H4 (cell line): ENCODE measurements around the gene ABHD14A. TPM values are rescaled to one million over a fixed set of nuclear protein-coding genes. Genes with fewer than 3 reads are reported as not detected.

ENCODE experiments used
- DNase-seq: peaks from one replicate; pipeline ENCODE4 v3.0.0-alpha.2; 2015; ENCODE audit warnings: low spot score
- total RNA-seq: library from RNA; depleted of rRNA; stranded (reverse); fragments of >200 nt; shearing (Covaris generic); gene quantifications from 2 replicates; pipeline ENCODE4 v1.2.3, GENCODE V29; 2014

ABHD14A gene
- total RNA-seq, 1 experiment from 2014 or later = 8.0 TPM

DNA sequence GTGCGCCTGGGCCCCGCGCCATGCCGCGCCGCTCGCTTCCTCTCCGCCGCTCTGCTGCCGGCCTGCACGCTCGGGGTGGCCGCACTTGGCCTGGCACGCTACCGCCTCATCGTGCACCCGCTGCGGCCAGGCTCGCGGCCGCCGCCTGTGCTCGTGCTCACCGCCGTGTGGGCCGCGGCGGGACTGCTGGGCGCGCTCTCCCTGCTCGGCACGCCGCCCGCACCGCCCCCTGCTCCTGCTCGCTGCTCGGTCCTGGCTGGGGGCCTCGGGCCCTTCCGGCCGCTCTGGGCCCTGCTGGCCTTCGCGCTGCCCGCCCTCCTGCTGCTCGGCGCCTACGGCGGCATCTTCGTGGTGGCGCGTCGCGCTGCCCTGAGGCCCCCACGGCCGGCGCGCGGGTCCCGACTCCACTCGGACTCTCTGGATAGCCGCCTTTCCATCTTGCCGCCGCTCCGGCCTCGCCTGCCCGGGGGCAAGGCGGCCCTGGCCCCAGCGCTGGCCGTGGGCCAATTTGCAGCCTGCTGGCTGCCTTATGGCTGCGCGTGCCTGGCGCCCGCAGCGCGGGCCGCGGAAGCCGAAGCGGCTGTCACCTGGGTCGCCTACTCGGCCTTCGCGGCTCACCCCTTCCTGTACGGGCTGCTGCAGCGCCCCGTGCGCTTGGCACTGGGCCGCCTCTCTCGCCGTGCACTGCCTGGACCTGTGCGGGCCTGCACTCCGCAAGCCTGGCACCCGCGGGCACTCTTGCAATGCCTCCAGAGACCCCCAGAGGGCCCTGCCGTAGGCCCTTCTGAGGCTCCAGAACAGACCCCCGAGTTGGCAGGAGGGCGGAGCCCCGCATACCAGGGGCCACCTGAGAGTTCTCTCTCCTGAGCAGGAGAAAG lies 18.7 kb upstream of the ABHD14A start:
- no peak for DNase-seq

DNA sequence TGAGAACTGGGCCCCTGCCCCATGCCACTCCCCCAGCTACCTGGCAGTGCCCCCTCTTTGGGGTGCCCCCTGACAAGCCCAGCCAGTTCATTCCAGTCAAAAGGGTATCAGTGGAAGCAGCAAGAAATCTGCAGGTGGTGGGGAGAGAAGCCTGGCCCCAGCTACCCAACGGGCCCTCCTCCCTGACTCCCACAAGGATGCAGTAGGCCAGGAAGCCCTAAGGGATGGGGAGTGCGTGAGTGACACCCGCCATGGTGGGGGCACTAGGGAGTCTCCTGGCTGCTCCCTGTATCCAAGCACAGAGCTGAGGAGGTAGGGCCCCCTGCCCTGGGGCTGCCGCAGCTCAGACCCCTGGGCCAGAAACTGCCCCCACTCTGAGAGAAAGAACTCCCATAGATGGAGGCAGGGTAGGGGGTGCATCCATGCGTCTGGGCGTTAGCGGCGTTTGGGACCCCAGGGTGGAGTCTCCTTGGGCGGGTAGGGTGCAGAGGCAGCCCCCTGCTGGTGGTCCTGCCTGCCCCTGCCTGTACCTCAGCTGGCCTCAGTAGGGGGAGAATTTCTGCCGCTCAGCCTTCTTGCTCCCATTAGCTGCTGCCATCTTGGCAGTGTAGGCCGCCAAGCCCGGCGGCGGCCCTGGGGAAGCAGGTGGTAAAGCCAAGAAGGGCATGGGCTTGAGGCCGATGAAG lies 17.2 kb upstream of the ABHD14A start:
- DNase-seq = no peak

DNA sequence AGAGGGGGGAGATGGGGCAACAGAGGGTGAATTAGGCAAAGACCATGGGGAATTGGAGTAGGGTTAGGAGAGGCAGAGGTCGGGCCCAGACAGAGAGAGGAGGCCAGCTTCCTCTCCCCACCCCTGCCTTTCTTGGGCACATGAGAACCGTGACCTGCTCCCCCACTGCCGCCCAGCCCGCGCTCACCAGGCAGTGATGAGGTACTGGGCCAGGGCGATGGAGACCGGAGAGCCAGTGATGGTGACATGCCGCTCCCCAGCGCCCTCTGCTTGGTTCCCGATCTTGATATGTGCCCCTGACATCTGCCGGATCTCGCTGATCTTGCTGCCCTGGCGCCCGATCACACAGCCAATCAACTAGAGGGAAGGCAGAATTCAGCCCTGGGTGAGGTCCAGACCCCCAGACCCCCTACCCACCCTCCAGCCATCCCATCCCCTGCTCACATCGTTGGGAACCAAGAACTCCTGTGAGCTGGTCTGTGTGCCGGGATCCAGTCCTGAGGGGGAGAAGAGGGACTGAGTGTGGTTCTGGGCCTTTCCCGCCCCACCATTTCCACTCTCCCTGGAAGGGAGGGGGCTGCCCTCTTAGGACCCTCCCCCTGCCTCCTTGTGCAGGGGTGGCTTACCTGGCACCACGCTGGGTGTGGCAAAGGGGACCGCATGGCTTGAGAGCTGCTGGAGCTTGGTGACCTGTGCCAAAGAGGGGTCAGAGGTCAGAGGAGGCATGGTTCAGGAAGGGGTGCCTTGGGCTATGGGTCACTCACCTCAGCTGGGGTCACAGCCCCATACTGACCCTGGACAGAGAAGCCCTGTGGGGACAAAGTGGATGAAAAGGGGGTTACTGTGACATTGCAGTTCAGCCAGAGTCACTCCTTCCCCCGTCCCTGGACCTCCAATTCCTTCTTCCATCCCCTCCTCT lies 16.0 kb upstream of the ABHD14A start:
- DNase-seq = no peak

DNA sequence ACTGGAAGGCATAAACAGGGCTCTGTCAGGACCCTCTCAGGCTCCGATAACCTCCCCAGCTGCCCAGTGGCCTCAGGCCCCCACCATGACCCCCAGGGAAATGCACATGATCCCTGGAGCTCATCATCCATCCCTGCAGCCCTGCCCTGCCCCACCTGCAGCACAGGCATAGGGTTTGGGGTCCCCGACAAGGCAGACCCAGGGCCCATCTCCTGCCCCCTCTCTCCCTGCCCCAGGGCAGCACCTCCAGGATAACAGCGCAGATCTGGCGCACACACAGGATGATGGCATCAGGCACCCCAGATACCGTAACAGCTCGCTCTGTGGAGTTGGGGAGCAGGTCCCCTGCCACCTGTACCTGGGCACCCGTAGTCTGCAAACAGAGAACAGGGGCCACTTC lies 15.2 kb upstream of the ABHD14A start:
- DNase-seq = no peak

DNA sequence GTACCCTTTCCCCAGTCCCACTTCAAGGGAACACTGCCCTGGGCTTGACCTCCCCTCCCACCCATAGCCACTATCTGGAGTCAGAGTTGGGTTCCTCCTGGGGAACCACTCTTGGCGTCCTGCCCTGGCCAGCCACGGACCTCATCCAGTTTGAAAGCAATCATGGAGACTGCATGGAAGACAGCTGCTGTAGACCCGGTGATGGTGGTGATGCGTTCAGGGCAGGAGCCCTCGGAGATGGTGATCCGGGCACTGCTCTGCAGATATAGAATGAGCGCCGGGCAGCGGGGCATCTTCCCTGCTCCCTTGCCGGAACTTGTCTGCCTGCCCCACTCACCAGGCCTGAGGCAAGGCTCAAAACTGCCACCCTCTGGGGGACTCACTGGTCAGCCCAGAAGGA lies 14.5 kb upstream of the ABHD14A start:
- DNase-seq = no peak

DNA sequence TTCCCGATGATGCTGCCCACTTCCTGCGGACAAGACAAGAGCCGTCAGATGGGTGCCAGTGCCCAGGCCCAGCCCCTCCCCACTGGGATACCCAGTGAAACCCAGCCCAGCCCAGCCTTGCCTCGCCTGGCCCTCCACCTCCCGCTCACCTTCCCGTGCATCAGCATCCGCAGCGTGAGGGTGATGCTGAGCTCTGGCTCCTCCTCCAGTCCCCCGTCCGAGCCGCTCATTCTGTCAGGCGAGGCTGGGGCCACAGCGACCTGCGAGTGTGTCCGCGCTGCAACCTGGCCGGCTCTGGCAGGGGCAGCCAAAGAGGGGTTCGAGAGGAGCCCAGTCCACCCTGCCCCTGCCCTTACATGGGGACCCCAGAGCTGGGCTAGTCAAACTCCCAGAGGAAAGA lies 13.9 kb upstream of the ABHD14A start:
- DNase-seq = no peak

DNA sequence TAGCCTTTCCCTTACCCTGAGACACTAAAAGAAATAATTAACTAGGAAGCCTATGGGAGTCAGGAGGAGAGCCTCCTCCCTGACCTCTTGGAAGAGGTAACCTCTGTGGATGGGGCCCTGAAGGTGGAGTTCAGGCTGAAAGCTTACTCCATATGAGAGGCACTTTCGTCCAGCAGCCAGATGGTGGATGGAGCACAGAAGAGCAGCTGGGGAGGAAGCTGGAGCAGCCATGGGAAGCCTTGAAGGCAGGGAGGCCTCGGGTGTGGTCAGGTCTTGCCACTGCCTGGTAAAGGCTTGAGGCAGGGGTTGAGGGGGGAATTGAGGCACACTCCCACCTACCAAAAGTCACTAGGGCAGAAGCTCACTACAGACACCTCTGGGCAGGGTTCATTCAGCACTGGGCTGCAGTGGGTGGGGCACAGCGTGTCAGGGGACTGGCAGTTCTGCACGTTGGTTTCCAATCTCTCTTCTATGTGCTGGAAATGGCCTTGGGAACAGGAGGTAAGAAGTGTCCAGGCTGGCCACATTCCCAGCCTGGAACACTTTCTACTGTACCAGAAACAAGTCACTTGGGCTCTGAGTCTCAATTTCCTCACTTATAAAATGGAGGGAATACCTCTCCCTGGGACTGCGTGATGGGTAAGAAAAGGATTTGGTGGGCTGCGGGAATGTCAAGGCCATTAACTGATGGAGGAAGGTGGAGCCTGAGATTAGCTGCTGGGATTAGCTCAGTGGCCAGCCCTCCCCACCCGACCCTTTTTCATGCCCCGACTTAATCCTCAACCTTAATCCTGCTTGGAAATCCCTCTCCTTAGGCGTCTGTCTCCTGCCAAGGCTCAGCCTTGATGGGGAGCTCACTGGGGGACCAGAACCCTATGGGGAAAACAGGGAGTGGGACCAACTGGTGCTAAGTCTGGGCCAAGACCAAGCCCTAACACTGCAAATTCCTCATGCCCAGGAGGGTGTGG lies 13.0 kb upstream of the ABHD14A start:
- no peak for DNase-seq

DNA sequence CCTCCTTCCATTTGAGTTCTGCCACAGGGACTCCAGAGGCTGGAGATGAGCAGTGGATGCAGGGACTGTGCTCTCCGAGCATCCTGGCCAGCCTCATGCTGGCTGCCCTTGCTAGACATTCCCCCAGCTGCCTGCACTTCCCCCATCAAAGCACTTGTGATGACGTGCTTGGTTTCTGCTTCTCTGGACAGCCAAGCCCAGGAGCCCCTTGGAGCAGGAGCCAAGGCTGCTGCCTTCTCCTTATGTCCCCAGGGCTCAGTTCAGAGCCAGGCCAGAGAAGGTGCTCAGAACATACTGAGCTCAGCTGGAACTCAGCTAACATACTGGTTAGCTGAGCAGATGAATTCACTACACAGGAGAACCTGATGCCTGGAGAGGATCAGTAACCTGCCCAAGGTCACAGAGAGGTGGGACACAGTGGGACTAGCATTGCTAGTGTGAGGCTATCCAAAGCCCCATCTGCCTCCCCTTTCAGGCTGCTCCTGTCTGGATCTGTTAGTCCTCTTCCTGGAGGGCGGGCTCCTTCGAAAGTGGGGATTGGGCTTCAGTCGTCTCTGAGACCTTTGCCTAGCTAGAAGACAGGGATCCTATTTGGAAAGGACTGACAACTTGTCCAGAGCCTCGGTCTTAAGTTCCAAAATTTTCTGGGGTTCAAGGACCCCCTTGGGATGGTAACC lies 11.9 kb upstream of the ABHD14A start:
- DNase-seq = no peak

DNA sequence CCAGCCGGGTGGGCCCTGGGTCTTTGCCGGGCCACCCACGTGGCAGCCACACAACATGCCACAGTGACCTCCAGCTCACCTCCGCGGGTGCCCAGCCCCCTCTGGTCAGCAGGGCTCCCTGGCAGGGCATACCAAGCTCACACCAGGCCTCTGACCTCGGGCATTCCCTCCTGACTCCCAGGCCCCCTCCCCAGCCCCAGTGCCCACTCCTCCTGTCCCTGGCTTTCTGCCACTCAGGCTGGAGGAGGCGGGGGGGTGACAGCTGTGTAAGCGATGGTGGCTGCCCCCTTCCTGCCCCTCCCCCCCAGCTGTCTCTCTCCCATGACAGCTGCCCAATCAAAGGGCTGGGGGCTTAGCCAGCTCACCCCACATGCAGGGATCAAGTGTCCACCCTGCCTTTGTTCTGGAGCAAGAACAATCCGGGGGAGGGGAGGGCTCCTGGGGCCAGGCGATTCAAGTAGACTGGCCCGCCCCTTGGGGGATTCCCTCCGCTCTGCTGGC lies 10.9 kb upstream of the ABHD14A start:
- no peak for DNase-seq

DNA sequence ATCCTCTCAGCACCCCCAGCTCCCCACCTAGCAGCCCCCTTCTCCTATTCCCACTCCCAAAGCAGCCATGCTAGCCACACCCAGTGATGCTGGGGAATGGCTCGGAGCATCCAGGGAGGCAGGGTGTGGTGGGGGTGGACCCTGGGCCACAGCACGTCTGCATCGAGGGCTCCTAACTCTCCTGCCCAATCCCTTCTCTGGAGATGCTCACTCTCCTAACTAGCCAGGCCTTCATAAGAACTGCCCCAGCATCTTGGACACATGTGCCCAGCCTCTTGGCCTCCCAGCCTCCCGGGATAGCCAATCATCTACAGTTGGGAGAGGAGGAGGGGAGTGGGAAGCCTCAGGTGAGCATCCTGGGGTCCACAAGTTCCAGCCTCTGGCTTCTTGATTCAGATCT lies 10.3 kb upstream of the ABHD14A start:
- DNase-seq = no peak

DNA sequence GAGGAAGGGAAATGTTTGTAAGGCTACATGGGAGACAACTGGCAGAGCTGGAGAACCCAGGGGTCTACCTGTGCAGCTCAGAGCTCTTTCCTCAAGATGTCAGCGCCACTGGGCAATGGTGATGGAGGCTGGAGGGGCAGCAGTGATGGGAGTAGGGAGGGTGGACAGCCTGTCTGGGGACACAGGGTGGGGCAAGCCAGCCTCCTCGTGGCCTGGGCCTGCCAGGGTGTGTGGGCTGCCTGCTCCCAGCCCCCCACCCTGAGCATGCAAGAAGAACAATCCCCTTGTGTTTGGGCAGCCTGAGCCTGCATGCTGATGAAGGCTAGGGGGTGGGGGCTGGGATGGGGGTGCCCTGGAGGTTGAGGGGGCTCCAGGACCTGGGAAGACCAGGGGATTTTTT lies 8.8 kb upstream of the ABHD14A start:
- no peak for DNase-seq

DNA sequence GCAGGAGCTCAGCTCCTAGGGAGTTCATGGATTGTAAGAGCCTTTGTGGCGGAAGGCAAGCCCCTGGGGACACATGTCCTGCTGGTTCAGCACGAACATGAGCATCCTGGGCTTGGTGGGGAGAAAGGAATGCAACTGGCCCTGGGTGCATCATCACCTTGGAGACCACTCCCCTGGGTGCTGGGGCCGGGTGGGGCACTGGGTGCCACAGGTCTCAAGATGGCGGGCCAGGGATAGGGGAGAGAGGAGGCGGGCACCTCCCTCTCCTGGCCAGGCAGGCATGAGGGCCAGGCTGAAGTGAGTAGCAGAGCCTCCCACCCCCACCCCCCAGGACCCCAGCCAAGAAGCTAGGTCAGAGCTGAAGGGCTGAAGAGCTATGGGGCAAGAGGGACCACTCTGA lies 8.4 kb upstream of the ABHD14A start:
- no peak for DNase-seq

DNA sequence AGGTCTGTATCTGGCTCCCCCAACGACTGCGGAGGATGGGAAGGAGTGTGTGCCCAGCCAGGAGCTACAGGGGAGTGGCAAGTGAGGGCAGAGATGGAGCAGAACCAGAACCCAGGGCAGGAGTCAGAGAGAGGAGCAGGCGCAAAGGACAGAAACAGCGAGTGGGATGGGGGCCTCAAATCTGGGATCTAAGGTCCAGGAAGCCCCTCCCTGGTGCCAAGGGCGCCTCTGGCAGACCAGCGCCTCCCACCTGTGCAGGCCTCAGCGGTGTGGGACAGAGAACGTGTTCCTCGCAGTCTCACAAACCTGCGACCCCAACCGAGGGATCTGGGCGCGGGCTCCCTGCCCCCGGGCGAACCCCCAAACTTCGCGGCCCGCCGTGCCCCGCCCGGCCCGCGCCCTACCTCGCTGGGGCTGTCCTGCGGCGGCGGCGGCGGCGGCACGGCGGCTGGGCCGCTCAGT lies 7.9 kb upstream of the ABHD14A start:
- no peak for DNase-seq

DNA sequence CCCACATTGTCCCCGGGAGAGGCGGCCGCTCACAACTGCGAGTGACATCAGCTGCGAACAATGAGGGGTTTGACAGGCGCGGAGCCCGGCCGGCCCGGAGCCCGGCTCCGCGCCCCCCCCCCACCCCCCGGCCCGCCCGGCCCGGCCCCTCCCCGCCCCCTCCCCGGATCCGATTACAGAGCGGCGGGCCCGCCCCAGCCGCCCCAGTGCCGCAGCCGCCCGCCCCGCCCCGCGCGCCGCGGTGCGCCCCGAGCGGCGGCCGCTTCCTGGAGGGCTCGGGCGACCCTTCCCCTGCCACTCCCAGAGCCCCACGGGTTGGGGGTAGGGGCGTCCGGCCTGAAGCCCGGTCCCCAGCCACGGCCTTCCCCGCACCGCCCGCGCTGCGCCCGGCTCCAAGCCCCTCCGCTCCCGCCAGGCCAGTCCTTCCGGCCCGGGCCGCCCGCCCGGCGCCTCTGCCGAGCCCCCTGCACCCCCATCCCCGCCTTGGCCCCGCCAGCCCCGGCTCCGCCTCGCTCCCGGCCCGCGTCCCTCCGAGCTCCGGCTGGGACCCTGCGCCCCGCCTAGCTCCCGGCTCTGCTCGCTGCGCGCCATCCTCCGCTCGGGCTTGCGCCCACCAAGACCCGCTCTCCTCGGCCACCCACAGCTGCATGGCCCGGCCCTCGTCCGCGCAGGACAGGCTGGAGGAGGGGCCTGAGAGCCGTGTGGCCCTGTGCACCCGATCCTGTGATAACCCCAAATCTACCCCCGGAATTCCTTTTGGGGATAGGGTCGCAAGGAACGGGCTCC lies 7.3 kb upstream of the ABHD14A start, which contains the start of gene PCBP4:
TSS of gene PCBP4 (minus strand) at position 71 of the 786 bp plus-strand sequence. CDS start 6,214 bp downstream, outside the sequence.
- no peak for DNase-seq

DNA sequence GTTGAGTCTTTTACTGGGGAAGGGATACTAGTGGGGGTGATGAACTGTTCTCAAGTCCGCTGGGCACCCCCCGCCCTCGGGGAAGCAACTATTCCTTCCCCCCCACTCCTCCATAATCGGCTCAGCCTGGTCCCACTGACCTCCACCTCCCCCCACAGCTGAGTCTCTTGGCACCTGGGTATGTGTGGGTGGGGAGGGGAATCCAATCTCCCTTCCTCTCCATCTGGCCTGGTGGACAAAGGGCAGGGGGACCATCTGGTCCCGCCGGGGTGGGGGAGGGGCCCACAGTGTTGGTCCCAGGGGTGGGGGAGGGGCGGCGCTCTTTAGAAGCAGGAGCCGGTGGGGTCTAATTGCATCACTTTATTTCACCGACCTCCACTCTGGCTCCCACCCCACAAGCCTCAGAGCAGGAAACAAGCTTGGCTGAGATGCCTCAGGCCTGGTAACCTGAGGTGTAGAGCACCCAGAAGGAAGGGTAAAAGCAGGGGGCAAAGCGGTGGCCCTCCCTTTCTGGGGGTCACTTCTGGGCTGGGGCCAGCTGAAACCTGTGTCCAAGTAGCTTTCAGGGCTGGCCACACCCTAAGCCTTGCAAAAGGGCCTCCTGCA lies 6.6 kb upstream of the ABHD14A start:
- no peak for DNase-seq

DNA sequence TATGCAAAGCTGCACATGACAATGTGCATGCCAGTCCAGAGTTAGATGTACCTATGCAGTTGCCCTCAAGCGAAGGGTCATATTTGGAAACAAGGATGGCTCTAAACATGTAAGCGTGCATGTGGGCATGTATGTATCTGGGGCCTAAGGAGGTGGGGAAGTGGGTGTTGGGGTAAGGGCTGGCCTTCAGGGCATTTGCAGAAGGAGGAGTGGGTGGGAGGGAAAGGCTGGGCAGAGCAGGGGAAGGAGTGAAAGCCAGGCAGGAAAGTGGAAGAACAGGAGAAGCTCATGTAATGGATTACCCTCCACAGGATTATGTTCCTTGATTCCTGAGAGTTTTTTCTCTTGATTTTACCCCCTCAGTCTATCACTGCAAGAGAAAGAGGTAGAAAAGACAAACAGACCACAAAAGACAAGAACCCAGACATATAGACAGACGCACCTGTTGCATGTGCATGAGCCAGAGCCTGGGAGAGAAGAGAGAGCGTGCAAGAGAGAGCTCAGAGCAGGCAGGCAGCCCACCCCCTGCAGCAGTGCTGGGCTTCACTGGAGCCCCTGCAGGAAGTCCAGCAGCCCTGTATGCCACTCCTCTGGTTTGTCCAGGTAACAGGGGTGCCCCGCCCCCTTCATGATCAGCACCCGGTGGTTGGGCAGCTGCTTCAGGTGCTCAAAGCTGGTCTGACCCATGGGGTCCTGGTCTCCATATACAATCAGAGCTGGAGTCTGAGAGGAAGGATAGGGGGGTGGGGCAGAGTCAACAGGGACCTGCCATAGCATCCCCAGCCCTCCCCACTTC lies 5.8 kb upstream of the ABHD14A start:
- DNase-seq = no peak

DNA sequence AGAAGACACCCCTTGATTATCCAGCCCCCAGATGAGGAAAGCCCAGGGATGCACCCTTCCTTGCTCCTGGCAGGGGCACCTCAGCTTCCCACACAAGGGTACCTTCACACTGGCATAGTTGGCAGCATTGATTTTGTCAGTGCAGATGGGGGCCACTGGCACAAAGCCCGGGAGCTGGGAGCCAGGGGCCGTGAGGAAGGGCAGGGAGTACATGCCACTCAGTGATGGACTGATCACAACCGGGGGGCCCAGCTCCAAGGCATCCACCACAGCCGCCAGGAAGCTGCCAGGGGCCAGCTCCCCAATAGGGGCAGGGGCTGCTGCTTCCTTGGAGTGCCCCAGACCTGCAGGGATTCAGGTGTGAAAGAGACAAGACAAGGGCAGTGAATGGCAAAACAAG lies 5.0 kb upstream of the ABHD14A start:
- no peak for DNase-seq
